ENCODE results near the gene PDE3A.

Gene PDE3A

GRCh38 chr12:20452496-20453010, 84.2 kb downstream of the PDE3A start:
- no peak for TF ChIP-seq CTCF (IDR thresholded peaks at IDR 0.05)
- H3K9me3 Mint-ChIP-seq, result no peaks in the 10 kb centered on the region
- H3K4me3 Mint-ChIP-seq, result no peak overlapping the region
- DNase-seq, result no peak
- H3K4me1 Mint-ChIP-seq, result peaks cover 7% of the 10 kb centered on the region
- no peak overlapping the region for H3K27ac Mint-ChIP-seq
- H3K27me3 Mint-ChIP-seq (ENCODE audit: low read depth, poor library complexity), result no peaks in the 10 kb centered on the region
- no peaks in the 10 kb centered on the region for H3K36me3 Mint-ChIP-seq (ENCODE audit: low read depth)

DNA sequence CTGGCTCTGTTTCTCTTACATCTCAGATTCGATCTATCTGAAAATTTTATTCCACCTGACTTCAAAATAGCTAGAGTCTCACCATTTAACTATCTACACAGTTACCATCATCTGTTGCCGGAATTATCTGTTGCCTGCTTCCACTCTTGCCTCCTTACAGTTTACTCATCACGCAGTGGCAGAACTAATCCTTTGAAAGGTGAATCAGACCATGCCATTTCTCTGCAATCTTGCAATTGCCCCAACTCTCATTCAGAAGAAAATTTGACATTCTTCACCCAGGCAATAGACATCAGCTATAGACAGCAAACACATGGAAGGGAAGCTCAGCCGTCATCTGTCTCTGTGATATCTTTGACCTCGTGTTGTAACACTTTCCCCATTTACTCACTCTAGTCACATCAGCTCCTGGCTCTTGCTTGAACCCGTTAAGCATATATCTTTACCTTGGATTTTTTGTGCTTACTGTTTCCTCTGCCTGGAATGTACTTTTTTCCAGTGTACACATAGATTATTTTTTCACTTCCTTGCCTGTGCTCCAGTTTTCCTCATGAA, 85.5 kb downstream of the PDE3A start:
- peaks cover 7% of the 10 kb centered on the region for H3K4me1 Mint-ChIP-seq
- TF ChIP-seq CTCF (IDR thresholded peaks at IDR 0.05), result no peak
- no peak overlapping the region for H3K27ac Mint-ChIP-seq
- no peaks in the 10 kb centered on the region for H3K27me3 Mint-ChIP-seq (ENCODE audit: low read depth, poor library complexity)
- DNase-seq, result no peak
- H3K36me3 Mint-ChIP-seq (ENCODE audit: low read depth), result no peaks in the 10 kb centered on the region
- H3K4me3 Mint-ChIP-seq, result no peak overlapping the region
- no peaks in the 10 kb centered on the region for H3K9me3 Mint-ChIP-seq

GRCh38 chr12:20455001-20455706, 86.8 kb downstream of the PDE3A start:
- H3K27ac Mint-ChIP-seq, result peak overlapping the region; percentile 49
- no peaks in the 10 kb centered on the region for H3K9me3 Mint-ChIP-seq
- no peaks in the 10 kb centered on the region for H3K27me3 Mint-ChIP-seq (ENCODE audit: low read depth, poor library complexity)
- H3K36me3 Mint-ChIP-seq (ENCODE audit: low read depth), result no peaks in the 10 kb centered on the region
- H3K4me1 Mint-ChIP-seq, result no peaks in the 10 kb centered on the region
- TF ChIP-seq CTCF (IDR thresholded peaks at IDR 0.05), result no peak
- no peak for DNase-seq
- H3K4me3 Mint-ChIP-seq, result no peak overlapping the region

DNA sequence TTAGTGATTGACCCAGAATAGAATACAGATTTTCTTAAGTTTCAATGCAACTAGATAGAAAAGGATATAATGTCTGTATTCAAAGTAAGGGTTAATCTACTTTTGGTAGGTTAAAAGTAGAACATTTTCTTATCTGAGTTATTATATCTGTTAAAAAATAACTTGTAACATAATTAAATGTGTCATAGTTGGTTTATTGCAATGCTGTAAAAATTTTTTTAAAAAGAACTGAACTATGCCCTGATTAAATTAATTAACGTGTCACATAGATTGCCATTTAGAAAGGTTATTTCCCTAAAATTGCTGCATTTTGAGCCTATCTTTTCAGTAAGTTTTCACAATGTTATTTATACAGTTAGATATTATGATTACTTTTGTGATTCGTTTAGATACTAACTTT, 89.2 kb downstream of the PDE3A start:
- H3K4me3 Mint-ChIP-seq, result no peak overlapping the region
- no peaks in the 10 kb centered on the region for H3K4me1 Mint-ChIP-seq
- TF ChIP-seq CTCF (IDR thresholded peaks at IDR 0.05), result no peak
- no peaks in the 10 kb centered on the region for H3K36me3 Mint-ChIP-seq (ENCODE audit: low read depth)
- H3K27ac Mint-ChIP-seq, result no peak overlapping the region
- no peaks in the 10 kb centered on the region for H3K27me3 Mint-ChIP-seq (ENCODE audit: low read depth, poor library complexity)
- no peak for DNase-seq
- H3K9me3 Mint-ChIP-seq, result no peaks in the 10 kb centered on the region

GRCh38 chr12:20458011-20458410, 89.7 kb downstream of the PDE3A start:
- Mint-ChIP-seq H3K4me1 (no peaks in the 10 kb centered on the region), H3K36me3 (ENCODE audit: low read depth) (no peaks in the 10 kb centered on the region), H3K27ac (no peak overlapping the region), H3K27me3 (ENCODE audit: low read depth, poor library complexity) (no peaks in the 10 kb centered on the region), H3K9me3 (no peaks in the 10 kb centered on the region), H3K4me3 (no peak overlapping the region)
- TF ChIP-seq CTCF (IDR thresholded peaks at IDR 0.05), result no peak
- no peak for DNase-seq

GRCh38 chr12:20459920-20460319, 91.6 kb downstream of the PDE3A start:
- DNase-seq, result no peak
- no peaks in the 10 kb centered on the region for H3K4me1 Mint-ChIP-seq
- H3K9me3 Mint-ChIP-seq, result no peaks in the 10 kb centered on the region
- H3K27ac Mint-ChIP-seq, result no peak overlapping the region
- TF ChIP-seq CTCF (IDR thresholded peaks at IDR 0.05), result no peak
- no peaks in the 10 kb centered on the region for H3K36me3 Mint-ChIP-seq (ENCODE audit: low read depth)
- no peak overlapping the region for H3K4me3 Mint-ChIP-seq
- H3K27me3 Mint-ChIP-seq (ENCODE audit: low read depth, poor library complexity), result no peaks in the 10 kb centered on the region
